SK-N-MC (cell line): Measurements from ENCODE around the gene CAMKV.
"Not testable (repeated sequence)": the region's sequence is repeated elsewhere in the genome, so short reads cannot be mapped to it uniquely, and the experiment has no call there.

Experiments
- EZH2 ChIP-seq: fragments of 200-600 bp; sonication (generic); IDR thresholded peaks from one replicate; pipeline ENCODE4 v1.6.1; 2017; ENCODE audit warnings: antibody characterized with exemption
- POLR2AphosphoS5 ChIP-seq: IDR thresholded peaks from 2 replicates; pipeline ENCODE4 v1.6.1; 2012; ENCODE audit warnings: mild to moderate bottlenecking, low read depth, low read length, borderline replicate concordance

- TF ChIP-seq POLR2AphosphoS5, EZH2: not testable (repeated sequence)
These were observed 48.3 kb upstream of the CAMKV start for GRCh38 chr3:49917806-49918590.
